Stimulated activated CD4-positive, alpha-beta T cell treated with anti-CD3 and anti-CD28 coated beads, Interleukin-2, amount 100 ng/mL, for 48 hours (primary cell): Measurements from ENCODE around the gene UGT3A2.

ENCODE experiments used
- DNase-seq, 2 donors: peaks; one replicate each; pipeline ENCODE4 v3.0.0-alpha.2; 2020

UGT3A2 gene

DNA sequence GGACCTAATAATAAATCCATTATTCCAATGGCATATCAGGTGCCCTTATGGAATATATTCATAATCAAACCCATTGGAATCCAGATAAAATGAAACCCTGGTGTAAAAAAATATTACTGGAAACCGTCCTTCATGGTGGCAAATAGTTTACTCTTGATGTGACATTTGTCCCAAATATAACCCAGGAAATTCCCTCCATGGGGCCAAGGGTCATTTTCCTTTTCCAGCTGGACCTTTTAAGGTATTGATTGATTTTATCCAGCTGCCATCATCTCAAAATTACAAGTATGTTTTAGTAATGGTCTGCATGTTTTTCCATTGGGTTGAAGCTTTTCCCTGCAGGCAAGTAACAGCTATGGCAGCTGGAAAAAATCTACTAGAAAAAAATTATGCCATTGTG is 67.1 kb downstream of the UGT3A2 start:
- no peak for DNase-seq

GRCh38 chr5:35996076-35996475 is 70.6 kb downstream of the UGT3A2 start:
- DNase-seq, result no peak

GRCh38 chr5:35990941-35991611 is 75.6 kb downstream of the UGT3A2 start, which contains the start of gene UGT3A1:
Gene UGT3A1 (minus strand): TSS chr5:35991390. CDS start chr5:35991240, 150 bp downstream.
- DNase-seq, result no peak

- DNase-seq, result no peak
These were observed 76.2 kb downstream of the UGT3A2 start for GRCh38 chr5:35990520-35990919.

GRCh38 chr5:35988529-35988928 is 78.2 kb downstream of the UGT3A2 start:
- DNase-seq, result no peak

GRCh38 chr5:35987776-35988175 is 78.9 kb downstream of the UGT3A2 start:
- no peak for DNase-seq
